Body of pancreas (tissue), 4 donors: ENCODE results near the gene TXNRD2. TPM values are rescaled to one million over a fixed set of nuclear protein-coding genes. Genes with fewer than 3 reads are reported as not detected.
A peak's percentile ranks its signal among the peaks of the same experiment; 100 is the strongest.

Source experiments
- ATAC-seq: fragments of 150-250 bp; one replicate; pipeline ENCODE4 v1.9.1; 2016
- DNase-seq, 4 donors: peaks; one replicate each; pipeline ENCODE4 v3.0.0-alpha.2; 2019
- H3K27ac ChIP-seq, 4 donors: fragments of 200-600 bp; sonication (generic); 1 replicate in 3 of 4; 2 replicates in 1 of 4; pipeline versions ENCODE4 v1.5.1 to v1.6.1; 2016 to 2019; ENCODE audit warnings: mild to moderate bottlenecking in 1 of 4, mixed read lengths in 1 of 4, moderate library complexity in 1 of 4
- H3K27me3 ChIP-seq, 2 donors: fragments of 200-600 bp; sonication (generic); one replicate each; pipeline ENCODE4 v1.6.0; 2016; ENCODE audit warnings: mild to moderate bottlenecking in 1 of 2
- H3K36me3 ChIP-seq, 2 donors: fragments of 200-600 bp; sonication (generic); replicated peaks in 1 of 2; 2 replicates each; pipeline ENCODE4 v1.5.1; 2016; ENCODE audit warnings: low read depth in 2 of 2; ENCODE audit not compliant: insufficient read depth in 1 of 2
- H3K4me1 ChIP-seq: fragments of 200-600 bp; sonication (generic); one replicate; pipeline ENCODE4 v1.6.0; 2016
- H3K4me3 ChIP-seq, 2 donors: fragments of 200-600 bp; sonication (generic); 1 replicate in 1 of 2; 2 replicates in 1 of 2; pipeline ENCODE4 v1.5.1; 2016 to 2019
- H3K9me3 ChIP-seq, 3 donors: fragments of 200-600 bp; sonication (generic); 1 replicate in 2 of 3; 2 replicates in 1 of 3; pipeline ENCODE4 v1.5.1; 2016
- POLR2A ChIP-seq, 3 donors: fragments of 450-650 bp; IDR thresholded peaks; one replicate each; pipeline ENCODE4 v1.6.1; 2016; ENCODE audit warnings: antibody characterized with exemption in 3 of 3, mild to moderate bottlenecking in 2 of 3
- WGBS, 2 donors: methylation state at CpG; one replicate each; pipeline ENCODE4 v1.1.5; 2017; 5-methylcytosine and 5-hydroxymethylcytosine counted together
- intact Hi-C: fragments of 100-400 bp; cut with DNase I; formaldehyde crosslinking; loops from one replicate; pipeline ENCODE4 v1.15.1; 2023
- total RNA-seq, 2 donors: library from RNA; depleted of rRNA; stranded (reverse); fragments of >200 nt; gene quantifications; one replicate each; pipeline ENCODE4 v1.1.0, GENCODE V29; 2016
- TF ChIP-seq, protein P1 (sequence below), 7 experiments: fragments of 450-650 bp in 4 of 7; fragments of 200-600 bp in 3 of 7; sonication (generic) in 3 of 7; IDR thresholded peaks; one replicate each; pipeline ENCODE4 v1.5.1; 2016 to 2019; ENCODE audit warnings: antibody characterized with exemption in 7 of 7

TXNRD2 gene
- total RNA-seq, 2 donors from 2014 or later = 22.1 to 23.6 TPM

DNA sequence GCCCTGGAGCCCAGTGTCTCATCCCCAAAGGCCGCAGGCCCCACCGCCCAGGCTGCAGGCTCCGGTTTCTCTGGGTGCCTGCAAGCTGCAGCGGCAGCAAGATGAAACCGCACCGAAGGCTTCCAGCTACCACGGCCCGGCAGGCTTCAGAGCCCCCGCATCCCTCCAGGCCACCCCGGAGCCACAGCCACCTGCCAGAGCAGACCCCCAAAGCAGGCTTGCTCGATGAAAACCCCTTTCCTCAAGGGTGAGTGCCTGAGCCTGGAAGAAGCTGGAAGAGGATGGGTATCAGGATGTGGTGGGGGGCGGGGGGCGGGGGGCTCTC lies 62.4 kb downstream of the TXNRD2 start:
- H3K27ac ChIP-seq = no peak overlapping the region
- no peaks in the 10 kb centered on the region for H3K9me3 ChIP-seq
- H3K4me1 ChIP-seq = peaks cover 7% of the 10 kb centered on the region
- no peak for TF ChIP-seq POLR2A (IDR thresholded peaks at IDR 0.05)
- TF ChIP-seq, protein P1, sequence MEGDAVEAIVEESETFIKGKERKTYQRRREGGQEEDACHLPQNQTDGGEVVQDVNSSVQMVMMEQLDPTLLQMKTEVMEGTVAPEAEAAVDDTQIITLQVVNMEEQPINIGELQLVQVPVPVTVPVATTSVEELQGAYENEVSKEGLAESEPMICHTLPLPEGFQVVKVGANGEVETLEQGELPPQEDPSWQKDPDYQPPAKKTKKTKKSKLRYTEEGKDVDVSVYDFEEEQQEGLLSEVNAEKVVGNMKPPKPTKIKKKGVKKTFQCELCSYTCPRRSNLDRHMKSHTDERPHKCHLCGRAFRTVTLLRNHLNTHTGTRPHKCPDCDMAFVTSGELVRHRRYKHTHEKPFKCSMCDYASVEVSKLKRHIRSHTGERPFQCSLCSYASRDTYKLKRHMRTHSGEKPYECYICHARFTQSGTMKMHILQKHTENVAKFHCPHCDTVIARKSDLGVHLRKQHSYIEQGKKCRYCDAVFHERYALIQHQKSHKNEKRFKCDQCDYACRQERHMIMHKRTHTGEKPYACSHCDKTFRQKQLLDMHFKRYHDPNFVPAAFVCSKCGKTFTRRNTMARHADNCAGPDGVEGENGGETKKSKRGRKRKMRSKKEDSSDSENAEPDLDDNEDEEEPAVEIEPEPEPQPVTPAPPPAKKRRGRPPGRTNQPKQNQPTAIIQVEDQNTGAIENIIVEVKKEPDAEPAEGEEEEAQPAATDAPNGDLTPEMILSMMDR (IDR thresholded peaks at IDR 0.05) = no peak
- ATAC-seq (no peak), DNase-seq (peak in 3 of 4 donors; percentile 1 to 6 (median 5))
- no peaks in the 10 kb centered on the region for H3K36me3 ChIP-seq
- H3K4me3 ChIP-seq = no peak overlapping the region
- 93 to 97% methylated on average over 9 to 13 of the region's 13 CpGs for WGBS, 2 donors
- H3K27me3 ChIP-seq = no peaks in the 10 kb centered on the region
- intact Hi-C loops = loop anchor here (5.0 kb wide), 1 partner anchor 37 kb away; no protein-coding TSS in a partner anchor

DNA sequence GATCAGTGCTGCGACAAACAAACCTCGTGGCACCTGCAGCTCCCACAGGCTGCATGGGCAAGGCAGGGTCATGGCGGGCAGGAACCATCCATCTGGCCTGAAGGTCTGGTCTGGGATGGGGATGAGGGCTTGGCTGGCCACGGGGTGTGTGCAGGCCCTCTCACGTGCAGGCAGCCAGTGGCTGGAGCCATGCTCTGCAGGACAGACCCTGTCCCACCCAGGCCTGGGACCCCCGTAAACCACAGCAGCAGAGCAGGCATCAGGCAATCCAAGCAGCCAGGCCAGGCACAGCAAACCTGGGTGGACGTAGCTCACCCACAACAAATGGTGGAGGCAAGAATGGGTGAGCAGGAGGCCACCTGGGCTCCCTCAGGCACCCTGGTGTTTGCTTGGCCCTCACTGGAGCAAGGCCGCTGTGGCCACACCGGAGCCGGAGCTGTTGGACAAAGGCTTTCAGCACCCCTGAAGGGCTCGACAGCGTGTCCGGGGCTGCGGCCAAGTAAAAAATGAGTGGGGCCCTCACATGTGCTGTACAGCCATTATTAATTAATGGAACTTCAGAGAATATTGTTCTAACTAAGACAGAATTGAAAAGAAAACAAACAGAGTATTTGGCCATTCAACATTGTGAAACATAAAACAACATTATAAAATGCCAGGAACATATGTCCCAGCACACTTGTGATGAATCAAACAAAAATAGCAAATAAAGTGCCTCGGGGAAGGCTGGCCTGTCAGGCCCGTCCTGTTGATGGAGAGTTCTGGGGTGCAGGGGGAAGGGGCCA lies 63.0 kb downstream of the TXNRD2 start:
- Histone ChIP-seq H3K4me3 (no peak overlapping the region), H3K9me3 (no peaks in the 10 kb centered on the region), H3K27me3 (no peaks in the 10 kb centered on the region), H3K4me1 (peaks cover 12% of the 10 kb centered on the region), H3K27ac (no peak overlapping the region), H3K36me3 (no peaks in the 10 kb centered on the region)
- TF ChIP-seq, protein P1 (IDR thresholded peaks at IDR 0.05) = no peak
- no peak for TF ChIP-seq POLR2A (IDR thresholded peaks at IDR 0.05)
- intact Hi-C loops = loop anchor here (5.0 kb wide), 1 partner anchor 36 kb away; no protein-coding TSS in a partner anchor
- no peak for ATAC-seq
- peak in 3 of 4 donors; percentile 3 to 6 (median 6) for DNase-seq
- WGBS, 2 donors = 90 to 93% methylated on average over 10 to 16 of the region's 16 CpGs

DNA sequence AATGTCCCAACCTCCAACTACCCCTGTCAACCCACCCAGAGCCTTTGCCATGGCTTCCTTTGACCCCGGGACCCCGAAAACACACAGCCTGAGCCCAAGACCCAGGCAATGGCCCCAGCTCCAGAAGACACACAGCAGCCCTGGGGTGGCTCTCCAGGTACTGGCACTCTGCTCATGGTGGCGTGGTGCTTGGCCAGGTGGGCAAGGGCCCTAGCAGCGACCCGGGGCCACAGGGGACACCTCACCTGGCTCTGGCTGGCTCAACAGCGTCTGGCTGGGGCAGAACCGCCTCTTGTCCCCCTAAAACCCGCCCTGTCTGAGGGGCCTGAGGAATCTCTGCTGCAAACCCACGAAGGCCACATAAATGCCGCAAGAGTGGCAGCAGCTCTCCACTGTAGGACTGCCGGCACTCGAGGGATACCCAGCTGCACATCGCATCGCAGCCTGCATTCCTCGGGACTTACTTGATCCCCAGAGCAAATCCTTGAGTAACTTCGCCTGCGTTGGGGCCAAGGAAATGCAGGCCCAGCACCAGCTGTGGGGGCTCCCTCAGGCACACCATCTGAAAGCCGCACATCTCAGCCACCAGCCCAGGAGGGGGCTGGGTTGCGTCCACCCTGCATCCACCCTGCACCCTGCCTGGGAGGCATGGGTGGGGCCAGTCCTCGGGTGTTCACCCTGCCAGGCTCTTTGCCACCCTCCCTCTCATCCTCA lies 63.8 kb downstream of the TXNRD2 start:
- Histone ChIP-seq H3K9me3 (no peaks in the 10 kb centered on the region), H3K4me1 (peaks cover 19% of the 10 kb centered on the region), H3K27me3 (no peaks in the 10 kb centered on the region), H3K27ac (no peak overlapping the region), H3K4me3 (no peak overlapping the region), H3K36me3 (no peaks in the 10 kb centered on the region)
- TF ChIP-seq, protein P1 (IDR thresholded peaks at IDR 0.05) = no peak
- TF ChIP-seq POLR2A (IDR thresholded peaks at IDR 0.05) = no peak
- ATAC-seq (no peak), DNase-seq (peak in 2 of 4 donors; percentile 4 to 8)
- 89 to 92% methylated on average over 11 to 20 of the region's 20 CpGs for WGBS, 2 donors
- intact Hi-C loops = loop anchor here (5.0 kb wide), 1 partner anchor 35 kb away; no protein-coding TSS in a partner anchor

DNA sequence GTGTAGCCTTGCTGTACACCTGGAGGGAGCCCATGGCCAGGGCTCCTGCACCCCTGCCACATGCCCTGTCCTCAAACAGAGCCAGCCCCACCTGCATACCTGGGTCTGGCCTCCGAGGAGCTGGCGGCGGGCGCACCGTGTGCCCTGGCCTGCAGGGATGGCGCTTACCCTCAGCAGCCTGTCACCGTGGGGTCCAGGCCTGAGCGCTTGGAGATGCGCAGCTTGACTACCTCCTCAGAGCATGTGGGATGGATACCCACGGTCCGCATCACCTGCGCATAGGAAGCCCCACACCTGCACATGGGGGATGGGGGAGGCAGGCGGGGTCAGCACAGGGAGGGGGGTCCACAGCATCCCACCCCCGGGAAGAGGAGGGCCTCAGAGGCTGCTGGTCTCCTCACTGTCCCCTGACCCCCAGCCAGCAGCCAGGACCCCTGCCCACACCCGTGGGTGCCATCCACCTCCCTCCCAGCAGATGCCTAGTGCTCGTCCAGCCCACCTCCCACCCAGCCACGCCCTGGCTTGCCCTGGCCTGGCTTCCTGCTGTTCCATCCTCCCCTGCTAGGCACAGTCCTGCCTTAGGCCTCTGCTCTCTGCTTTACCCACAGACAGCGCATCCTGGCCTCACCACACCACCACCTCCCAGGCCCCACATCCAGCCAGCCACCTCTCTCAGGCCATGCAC lies 64.5 kb downstream of the TXNRD2 start:
- no peaks in the 10 kb centered on the region for H3K27me3 ChIP-seq
- no peak overlapping the region for H3K27ac ChIP-seq
- no peak for ATAC-seq
- TF ChIP-seq, protein P1 (IDR thresholded peaks at IDR 0.05) = no peak
- TF ChIP-seq POLR2A (IDR thresholded peaks at IDR 0.05) = no peak
- 86 to 92% methylated on average over 7 to 13 of the region's 18 CpGs for WGBS, 2 donors
- H3K4me1 ChIP-seq = peaks cover 23% of the 10 kb centered on the region
- intact Hi-C loops = loop anchor here (5.0 kb wide), 1 partner anchor 35 kb away; no protein-coding TSS in a partner anchor
- peak in 3 of 4 donors; percentile 4 to 9 (median 9) for DNase-seq
- no peak overlapping the region for H3K4me3 ChIP-seq
- H3K9me3 ChIP-seq = no peaks in the 10 kb centered on the region
- H3K36me3 ChIP-seq = no peaks in the 10 kb centered on the region
